K562 (cell line): Measurements from ENCODE around the gene IZUMO4. TPM values are rescaled to one million over a fixed set of nuclear protein-coding genes. Genes with fewer than 3 reads are reported as not detected.
A peak's percentile ranks its signal among the peaks of the same experiment; 100 is the strongest.

ENCODE experiments used
- ARHGAP35 ChIP-seq: fragments of 450-650 bp; IDR thresholded peaks from 2 replicates; pipeline ENCODE4 v1.6.1; 2018; ENCODE audit not compliant: partially characterized antibody
- FOXJ2 ChIP-seq: fragments of 200-800 bp; sonication (Bioruptor generic); IDR thresholded peaks from 2 replicates; pipeline ENCODE4 v1.6.1; 2016; ENCODE audit warnings: missing genetic modification characterization, missing compliant biosample characterization
- KLF1 ChIP-seq: fragments of 450-650 bp; IDR thresholded peaks from 2 replicates; pipeline ENCODE4 v1.6.1; 2016; ENCODE audit warnings: missing genetic modification characterization, missing compliant biosample characterization
- SIX5 ChIP-seq, 2 experiments: IDR thresholded peaks; 2 replicates each; pipeline ENCODE4 v1.6.1; 2011; ENCODE audit warnings: low read length in 2 of 2, borderline replicate concordance in 1 of 2, low read depth in 1 of 2, mild to moderate bottlenecking in 1 of 2, moderate library complexity in 1 of 2; ENCODE audit not compliant: insufficient read depth in 1 of 2
- ZFP1 ChIP-seq: fragments of 450-650 bp; formaldehyde crosslinking; IDR thresholded peaks from 2 replicates; pipeline ENCODE4 v1.4.0; 2020; ENCODE audit warnings: mild to moderate bottlenecking, mixed read lengths
- ZFX ChIP-seq: sonication (generic); formaldehyde crosslinking; IDR thresholded peaks from 2 replicates; pipeline ENCODE4 v1.8.0; 2022; ENCODE audit warnings: mild to moderate bottlenecking, missing genetic modification reagents, moderate library complexity
- ZNF316 ChIP-seq: fragments of 450-650 bp; IDR thresholded peaks from 2 replicates; pipeline ENCODE4 v1.6.1; 2016
- ZNF41 ChIP-seq: fragments of 250-450 bp; sonication (Bioruptor Pico); conservative IDR thresholded peaks from 2 replicates; pipeline ENCODE4 v1.4.0; 2020; ENCODE audit warnings: mild to moderate bottlenecking
- ZNF778 ChIP-seq: fragments of 450-650 bp; formaldehyde crosslinking; IDR thresholded peaks from 2 replicates; pipeline ENCODE4 v1.4.0; 2020; ENCODE audit warnings: mild to moderate bottlenecking, moderate library complexity
- polyA plus RNA-seq, 8 experiments: library from polyadenylated mRNA; depleted of rRNA in 4 of 8; stranded (reverse) in 5 of 8; unstranded in 3 of 8; fragments of >200 nt; fragmentation: Nextera tagmentation in 2 of 8; fragmentation: Illumina TruSeq in 1 of 8; extraction: Ambion mirVana in 2 of 8; extraction: Trizol in 1 of 8; gene quantifications; 2 replicates each; pipeline versions ENCODE4 v1.2.1 to v1.2.3, GENCODE V29; 2011 to 2014; ENCODE audit warnings: inconsistent platforms in 1 of 8, missing spikeins in 1 of 8
- total RNA-seq, 7 experiments: library from RNA; depleted of rRNA in 6 of 7; stranded (reverse); fragments of >200 nt in 6 of 7; fragmentation: Illumina TruSeq in 2 of 7; extraction: Trizol in 2 of 7; gene quantifications; 2 replicates each; pipeline versions ENCODE4 v1.2.1 to v1.2.3, GENCODE V29; 2011 to 2021; ENCODE audit warnings: low replicate concordance in 1 of 7
- TF ChIP-seq, protein P1 (sequence below): sonication (generic); formaldehyde crosslinking; IDR thresholded peaks from 2 replicates; pipeline ENCODE4 v1.8.1; 2023; ENCODE audit warnings: missing genetic modification reagents, mild to moderate bottlenecking, borderline replicate concordance
- TF ChIP-seq, protein P2 (sequence below): sonication (generic); formaldehyde crosslinking; IDR thresholded peaks from 2 replicates; pipeline ENCODE4 v1.8.0; 2022; ENCODE audit warnings: mild to moderate bottlenecking, missing genetic modification reagents
- TF ChIP-seq, protein P3 (sequence below): fragments of 250-450 bp; sonication (Bioruptor Pico); IDR thresholded peaks from 2 replicates; pipeline ENCODE4 v1.8.0; 2021; ENCODE audit warnings: mild to moderate bottlenecking, moderate library complexity
- TF ChIP-seq, protein P4 (sequence below): fragments of 450-650 bp; IDR thresholded peaks from 2 replicates; pipeline ENCODE4 v1.6.1; 2017; ENCODE audit warnings: mild to moderate bottlenecking, moderate library complexity
- TF ChIP-seq, protein P5 (sequence below): fragments of 250-450 bp; sonication (Bioruptor Pico); IDR thresholded peaks from 2 replicates; pipeline ENCODE4 v1.5.0; 2021

The IZUMO4 gene
- total and polyA plus RNA-seq, 9 of the 15 experiments (the other 6 are each of a cell fraction or from before 2014, with no cell fraction given): 0.07 to 3.9 (median 1.2) TPM

DNA sequence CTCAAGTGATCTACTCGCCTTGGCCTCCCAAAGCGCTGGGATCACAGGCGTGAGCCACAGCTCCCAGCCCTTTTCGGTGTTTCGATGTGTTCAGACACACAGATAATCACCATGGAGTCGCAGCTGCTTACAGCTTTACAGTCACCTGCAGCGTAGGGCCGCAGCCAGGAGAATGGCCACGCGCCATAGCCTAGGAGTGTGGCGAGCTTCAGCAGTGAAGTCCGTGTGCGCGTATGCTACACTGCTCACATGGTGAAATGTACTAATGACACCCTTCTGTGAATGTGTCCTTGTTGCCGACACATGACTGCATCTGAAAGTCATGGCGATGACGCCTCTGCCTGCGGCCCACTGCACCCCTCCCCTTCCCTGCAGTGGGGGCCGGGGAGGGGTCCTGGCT is 31.0 kb downstream of the IZUMO4 start (continued):
- TF ChIP-seq, protein P1, sequence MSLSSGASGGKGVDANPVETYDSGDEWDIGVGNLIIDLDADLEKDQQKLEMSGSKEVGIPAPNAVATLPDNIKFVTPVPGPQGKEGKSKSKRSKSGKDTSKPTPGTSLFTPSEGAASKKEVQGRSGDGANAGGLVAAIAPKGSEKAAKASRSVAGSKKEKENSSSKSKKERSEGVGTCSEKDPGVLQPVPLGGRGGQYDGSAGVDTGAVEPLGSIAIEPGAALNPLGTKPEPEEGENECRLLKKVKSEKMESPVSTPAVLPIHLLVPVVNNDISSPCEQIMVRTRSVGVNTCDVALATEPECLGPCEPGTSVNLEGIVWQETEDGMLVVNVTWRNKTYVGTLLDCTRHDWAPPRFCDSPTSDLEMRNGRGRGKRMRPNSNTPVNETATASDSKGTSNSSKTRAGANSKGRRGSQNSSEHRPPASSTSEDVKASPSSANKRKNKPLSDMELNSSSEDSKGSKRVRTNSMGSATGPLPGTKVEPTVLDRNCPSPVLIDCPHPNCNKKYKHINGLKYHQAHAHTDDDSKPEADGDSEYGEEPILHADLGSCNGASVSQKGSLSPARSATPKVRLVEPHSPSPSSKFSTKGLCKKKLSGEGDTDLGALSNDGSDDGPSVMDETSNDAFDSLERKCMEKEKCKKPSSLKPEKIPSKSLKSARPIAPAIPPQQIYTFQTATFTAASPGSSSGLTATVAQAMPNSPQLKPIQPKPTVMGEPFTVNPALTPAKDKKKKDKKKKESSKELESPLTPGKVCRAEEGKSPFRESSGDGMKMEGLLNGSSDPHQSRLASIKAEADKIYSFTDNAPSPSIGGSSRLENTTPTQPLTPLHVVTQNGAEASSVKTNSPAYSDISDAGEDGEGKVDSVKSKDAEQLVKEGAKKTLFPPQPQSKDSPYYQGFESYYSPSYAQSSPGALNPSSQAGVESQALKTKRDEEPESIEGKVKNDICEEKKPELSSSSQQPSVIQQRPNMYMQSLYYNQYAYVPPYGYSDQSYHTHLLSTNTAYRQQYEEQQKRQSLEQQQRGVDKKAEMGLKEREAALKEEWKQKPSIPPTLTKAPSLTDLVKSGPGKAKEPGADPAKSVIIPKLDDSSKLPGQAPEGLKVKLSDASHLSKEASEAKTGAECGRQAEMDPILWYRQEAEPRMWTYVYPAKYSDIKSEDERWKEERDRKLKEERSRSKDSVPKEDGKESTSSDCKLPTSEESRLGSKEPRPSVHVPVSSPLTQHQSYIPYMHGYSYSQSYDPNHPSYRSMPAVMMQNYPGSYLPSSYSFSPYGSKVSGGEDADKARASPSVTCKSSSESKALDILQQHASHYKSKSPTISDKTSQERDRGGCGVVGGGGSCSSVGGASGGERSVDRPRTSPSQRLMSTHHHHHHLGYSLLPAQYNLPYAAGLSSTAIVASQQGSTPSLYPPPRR (CRISPR knock-in tag): no peak
- TF ChIP-seq ZNF778 (no peak), ZNF41 (CRISPR knock-in tag) (no peak), ZFP1 (CRISPR knock-in tag) (no peak), ARHGAP35 (no peak), ZFX (CRISPR knock-in tag) (0 out of 2 replicates have a peak, but pooled peaks have one; percentile 22), FOXJ2 (tag) (peak; percentile 80), SIX5 (IDR thresholded peaks at IDR 0.05; ENCODE audit: borderline replicate concordance in 1 of 2, insufficient read depth in 1 of 2, low read depth in 1 of 2, low read length in 2 of 2) (no peak), ZNF316 (no peak), KLF1 (no peak)
- TF ChIP-seq, protein P2, sequence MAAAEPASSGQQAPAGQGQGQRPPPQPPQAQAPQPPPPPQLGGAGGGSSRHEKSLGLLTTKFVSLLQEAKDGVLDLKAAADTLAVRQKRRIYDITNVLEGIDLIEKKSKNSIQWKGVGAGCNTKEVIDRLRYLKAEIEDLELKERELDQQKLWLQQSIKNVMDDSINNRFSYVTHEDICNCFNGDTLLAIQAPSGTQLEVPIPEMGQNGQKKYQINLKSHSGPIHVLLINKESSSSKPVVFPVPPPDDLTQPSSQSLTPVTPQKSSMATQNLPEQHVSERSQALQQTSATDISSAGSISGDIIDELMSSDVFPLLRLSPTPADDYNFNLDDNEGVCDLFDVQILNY: no peak
- TF ChIP-seq, protein P3, sequence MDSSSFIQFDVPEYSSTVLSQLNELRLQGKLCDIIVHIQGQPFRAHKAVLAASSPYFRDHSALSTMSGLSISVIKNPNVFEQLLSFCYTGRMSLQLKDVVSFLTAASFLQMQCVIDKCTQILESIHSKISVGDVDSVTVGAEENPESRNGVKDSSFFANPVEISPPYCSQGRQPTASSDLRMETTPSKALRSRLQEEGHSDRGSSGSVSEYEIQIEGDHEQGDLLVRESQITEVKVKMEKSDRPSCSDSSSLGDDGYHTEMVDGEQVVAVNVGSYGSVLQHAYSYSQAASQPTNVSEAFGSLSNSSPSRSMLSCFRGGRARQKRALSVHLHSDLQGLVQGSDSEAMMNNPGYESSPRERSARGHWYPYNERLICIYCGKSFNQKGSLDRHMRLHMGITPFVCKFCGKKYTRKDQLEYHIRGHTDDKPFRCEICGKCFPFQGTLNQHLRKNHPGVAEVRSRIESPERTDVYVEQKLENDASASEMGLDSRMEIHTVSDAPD (CRISPR knock-in tag): no peak
- TF ChIP-seq, protein P4, sequence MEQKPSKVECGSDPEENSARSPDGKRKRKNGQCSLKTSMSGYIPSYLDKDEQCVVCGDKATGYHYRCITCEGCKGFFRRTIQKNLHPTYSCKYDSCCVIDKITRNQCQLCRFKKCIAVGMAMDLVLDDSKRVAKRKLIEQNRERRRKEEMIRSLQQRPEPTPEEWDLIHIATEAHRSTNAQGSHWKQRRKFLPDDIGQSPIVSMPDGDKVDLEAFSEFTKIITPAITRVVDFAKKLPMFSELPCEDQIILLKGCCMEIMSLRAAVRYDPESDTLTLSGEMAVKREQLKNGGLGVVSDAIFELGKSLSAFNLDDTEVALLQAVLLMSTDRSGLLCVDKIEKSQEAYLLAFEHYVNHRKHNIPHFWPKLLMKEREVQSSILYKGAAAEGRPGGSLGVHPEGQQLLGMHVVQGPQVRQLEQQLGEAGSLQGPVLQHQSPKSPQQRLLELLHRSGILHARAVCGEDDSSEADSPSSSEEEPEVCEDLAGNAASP: no peak
- TF ChIP-seq, protein P5, sequence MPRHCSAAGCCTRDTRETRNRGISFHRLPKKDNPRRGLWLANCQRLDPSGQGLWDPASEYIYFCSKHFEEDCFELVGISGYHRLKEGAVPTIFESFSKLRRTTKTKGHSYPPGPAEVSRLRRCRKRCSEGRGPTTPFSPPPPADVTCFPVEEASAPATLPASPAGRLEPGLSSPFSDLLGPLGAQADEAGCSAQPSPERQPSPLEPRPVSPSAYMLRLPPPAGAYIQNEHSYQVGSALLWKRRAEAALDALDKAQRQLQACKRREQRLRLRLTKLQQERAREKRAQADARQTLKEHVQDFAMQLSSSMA (CRISPR knock-in tag): no peak
